NCI-H2196 treated with DMSO at 0.1 percent for 48 hours (cell line): Measurements from ENCODE around the gene SH3YL1.
"Not testable (repeated sequence)": the region's sequence is repeated elsewhere in the genome, so short reads cannot be mapped to it uniquely, and the experiment has no call there.

Source experiments
- DNase-seq: peaks from one replicate; lab custom pipeline; 2025; ENCODE audit not compliant: unreplicated experiment; lab: John Stamatoyannopoulos, UW

SH3YL1 gene

GRCh38 chr2:184695-185094, 79.1 kb downstream of the SH3YL1 start:
- no peak for DNase-seq

GRCh38 chr2:182509-183122, 81.2 kb downstream of the SH3YL1 start:
- DNase-seq, result no peak

DNA sequence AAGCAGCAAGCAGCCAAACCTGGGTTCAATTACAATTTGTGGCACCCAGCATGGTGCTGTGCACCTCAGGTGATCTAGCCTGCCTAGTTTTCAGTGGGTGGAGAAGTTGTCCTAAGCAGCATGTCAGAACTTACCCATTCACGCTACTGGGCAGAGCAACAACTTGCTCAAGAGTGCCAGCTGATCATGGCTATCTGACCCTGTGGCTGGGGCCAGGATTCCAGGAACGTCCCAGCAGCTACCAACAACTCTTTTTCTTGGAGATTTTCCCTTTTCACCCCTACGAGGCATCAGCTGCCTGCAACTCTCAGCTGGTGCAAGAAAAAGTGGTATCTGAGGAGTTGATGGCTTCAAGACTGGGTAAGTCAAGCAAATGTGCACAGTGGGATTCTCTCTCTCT, 83.5 kb downstream of the SH3YL1 start:
- DNase-seq, result no peak

- no peak for DNase-seq
Observed at GRCh38 chr2:179886-180285, 83.9 kb downstream of the SH3YL1 start.

GRCh38 chr2:177733-178132, 86.1 kb downstream of the SH3YL1 start:
- DNase-seq, result no peak

DNA sequence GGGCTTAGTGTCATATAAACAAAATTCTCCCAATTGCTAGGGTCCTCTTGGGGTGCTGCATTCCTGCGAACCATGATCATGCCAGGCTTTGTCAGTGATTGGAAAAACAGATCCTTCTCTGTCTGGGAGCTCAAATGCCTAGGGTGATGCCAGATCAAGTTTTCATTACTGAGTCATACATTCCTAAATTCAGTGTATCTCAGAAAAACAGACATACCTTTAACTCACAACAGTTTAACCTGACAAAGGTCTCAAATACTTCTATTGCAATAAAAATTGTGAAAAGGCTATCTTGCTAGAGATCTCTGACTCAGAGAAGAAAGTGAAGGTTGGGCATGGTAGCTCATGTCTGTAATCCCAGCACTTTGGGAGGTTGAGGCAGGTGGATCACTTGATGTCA, 86.9 kb downstream of the SH3YL1 start:
- no peak for DNase-seq

GRCh38 chr2:175880-176820, 87.7 kb downstream of the SH3YL1 start:
- no peak for DNase-seq

- DNase-seq, result no peak
Observed at GRCh38 chr2:175161-175786, 88.6 kb downstream of the SH3YL1 start.

DNA sequence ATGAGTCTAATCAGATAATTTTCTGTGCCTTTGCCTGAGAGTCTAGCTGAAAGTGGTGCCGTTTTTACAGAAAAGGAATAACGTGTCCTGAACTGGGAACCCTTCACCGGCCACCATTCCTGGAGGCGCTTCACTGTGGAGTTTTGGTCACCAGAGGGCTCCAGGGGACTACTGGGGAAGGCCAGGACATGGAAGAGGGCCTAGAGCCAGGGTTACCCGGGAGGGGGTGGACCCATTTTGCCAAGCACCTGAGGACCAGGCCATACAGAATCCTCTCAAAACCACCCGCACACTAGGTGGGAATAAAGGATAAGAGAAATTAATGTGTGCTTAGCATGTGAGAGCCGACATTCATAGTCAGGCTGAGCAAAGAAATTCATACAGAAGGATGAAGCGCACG, 91.7 kb downstream of the SH3YL1 start:
- DNase-seq, result not testable (repeated sequence)

- no peak for DNase-seq
Observed at GRCh38 chr2:169741-170140, 94.1 kb downstream of the SH3YL1 start.
